Calu3 (cell line): ENCODE measurements around the gene RIMS4. TPM values are rescaled to one million over a fixed set of nuclear protein-coding genes. Genes with fewer than 3 reads are reported as not detected.

ENCODE experiments used
- BruUV-seq: library from RNA; stranded (reverse); fragments of 400-500 nt; replicated peaks from 2 replicates; lab custom pipeline; 2021; lab: Mats Ljungman, UMichigan
- CTCF ChIA-PET: fragments of 300-600 bp; sonication (Branson Sonifier 250); formaldehyde crosslinking; loops from one replicate; lab custom pipeline; 2022; ENCODE audit warnings: antibody characterized with exemption; lab: Charles Lee
- DNase-seq: peaks from one replicate; pipeline ENCODE4 v3.0.0; 2022
- H3K27ac Mint-ChIP-seq: one replicate; pipeline ENCODE4 v1.8.0; 2022; ENCODE audit warnings: mixed read lengths; ENCODE audit not compliant: unreplicated experiment
- H3K27me3 Mint-ChIP-seq: one replicate; pipeline ENCODE4 v1.8.0; 2022; ENCODE audit warnings: mixed read lengths; ENCODE audit not compliant: unreplicated experiment
- H3K36me3 Mint-ChIP-seq: one replicate; pipeline ENCODE4 v1.8.0; 2022; ENCODE audit warnings: mild to moderate bottlenecking, moderate library complexity, mixed read lengths; ENCODE audit not compliant: insufficient read depth, unreplicated experiment
- H3K4me1 Mint-ChIP-seq: one replicate; pipeline ENCODE4 v1.8.0; 2022; ENCODE audit warnings: mild to moderate bottlenecking, low read depth, mixed read lengths; ENCODE audit not compliant: unreplicated experiment
- H3K4me3 Mint-ChIP-seq: one replicate; pipeline ENCODE4 v1.8.0; 2022; ENCODE audit warnings: mild to moderate bottlenecking, low read depth, moderate library complexity, mixed read lengths; ENCODE audit not compliant: unreplicated experiment
- H3K9me3 Mint-ChIP-seq: one replicate; pipeline ENCODE4 v1.8.0; 2022; ENCODE audit warnings: low read depth, mixed read lengths; ENCODE audit not compliant: unreplicated experiment
- CTCF ChIP-seq: fragments of 200-600 bp; IDR thresholded peaks from one replicate; pipeline ENCODE4 v1.8.0; 2022; ENCODE audit warnings: antibody characterized with exemption; ENCODE audit not compliant: unreplicated experiment
- intact Hi-C: fragments of 100-400 bp; cut with micrococcal nuclease; formaldehyde crosslinking; loops from one replicate; pipeline ENCODE4 v1.10.0; 2022; ENCODE audit not compliant: unreplicated experiment
- total RNA-seq: library from RNA; stranded (reverse); gene quantifications from 2 replicates; pipeline ENCODE4 v1.2.3, GENCODE V29; 2022

RIMS4 gene
- total RNA-seq, 1 experiment from 2014 or later = 0.40 TPM

- Mint-ChIP-seq H3K4me1 (peaks cover 4% of the 10 kb centered on the region), H3K4me3 (no peak overlapping the region), H3K27ac (no peak overlapping the region), H3K9me3 (peaks cover under 1% of the 10 kb centered on the region), H3K36me3 (no peaks in the 10 kb centered on the region), H3K27me3 (peaks cover 57% of the 10 kb centered on the region)
- CTCF ChIA-PET = no interaction called here
- intact Hi-C loops = no loop called here
- no TSS peak for BruUV-seq
- no peak for TF ChIP-seq CTCF
- DNase-seq = no peak
These were observed 41.2 kb upstream of the RIMS4 start for GRCh38 chr20:44851545-44851944.

GRCh38 chr20:44850837-44851236 lies 40.5 kb upstream of the RIMS4 start:
- no peaks in the 10 kb centered on the region for H3K4me1 Mint-ChIP-seq
- H3K27me3 Mint-ChIP-seq = peaks cover 64% of the 10 kb centered on the region
- no peaks in the 10 kb centered on the region for H3K9me3 Mint-ChIP-seq
- CTCF ChIA-PET = no interaction called here
- H3K4me3 Mint-ChIP-seq = no peak overlapping the region
- no peak overlapping the region for H3K27ac Mint-ChIP-seq
- TF ChIP-seq CTCF = no peak
- intact Hi-C loops = no loop called here
- H3K36me3 Mint-ChIP-seq = no peaks in the 10 kb centered on the region
- DNase-seq = no peak
- no TSS peak for BruUV-seq

GRCh38 chr20:44850272-44850671 lies 39.9 kb upstream of the RIMS4 start:
- no peak for DNase-seq
- Mint-ChIP-seq H3K27me3 (peaks cover 69% of the 10 kb centered on the region), H3K4me1 (no peaks in the 10 kb centered on the region), H3K4me3 (no peak overlapping the region), H3K36me3 (no peaks in the 10 kb centered on the region), H3K27ac (no peak overlapping the region), H3K9me3 (no peaks in the 10 kb centered on the region)
- CTCF ChIA-PET = no interaction called here
- BruUV-seq = no TSS peak
- TF ChIP-seq CTCF = no peak
- intact Hi-C loops = no loop called here

- CTCF ChIA-PET = no interaction called here
- intact Hi-C loops = no loop called here
- no peak for DNase-seq
- Mint-ChIP-seq H3K27ac (no peak overlapping the region), H3K36me3 (no peaks in the 10 kb centered on the region), H3K4me3 (no peak overlapping the region), H3K9me3 (no peaks in the 10 kb centered on the region), H3K4me1 (no peaks in the 10 kb centered on the region), H3K27me3 (peaks cover 75% of the 10 kb centered on the region)
- BruUV-seq = no TSS peak
- no peak for TF ChIP-seq CTCF
These were observed 39.4 kb upstream of the RIMS4 start for GRCh38 chr20:44849703-44850102.
